ENCODE measurements around the gene CD44. TPM values are rescaled to one million over a fixed set of nuclear protein-coding genes. Genes with fewer than 3 reads are reported as not detected.

CD44 gene
- total RNA-seq, 1 experiment from 2014 or later: 6.1 TPM

DNA sequence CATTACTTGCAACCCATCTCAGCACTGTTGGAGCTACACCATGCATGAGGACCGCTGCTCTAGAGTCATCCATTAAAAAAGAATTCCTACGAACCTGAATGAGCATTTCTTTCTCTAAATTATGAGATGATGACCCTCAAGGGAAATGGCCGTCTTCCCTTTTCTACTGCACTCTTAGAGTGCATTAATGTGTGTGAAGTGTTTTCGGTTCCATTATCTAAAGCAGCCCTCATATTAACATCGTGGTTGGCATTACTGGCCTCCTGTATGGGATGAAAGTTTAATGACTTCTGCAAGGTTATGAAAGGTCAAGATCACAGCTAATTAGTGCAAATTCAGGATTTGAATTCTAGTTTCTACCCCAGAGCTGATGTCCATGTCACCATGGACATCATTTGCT, 16.7 kb downstream of the CD44 start:
- Histone ChIP-seq H3K9me3 (ENCODE audit: control insufficient read depth, low read depth, low read length) (no peaks in the 10 kb centered on the region), H3K27me3 (ENCODE audit: insufficient read depth, low read length) (no peaks in the 10 kb centered on the region), H2BK12ac (ENCODE audit: insufficient read length, low read depth, low read length) (no peak overlapping the region), H4K91ac (ENCODE audit: insufficient read length, low read depth, low read length) (no peak overlapping the region), H3K79me1 (ENCODE audit: insufficient read depth, low read depth, low read length, poor library complexity, severe bottlenecking) (no peaks in the 10 kb centered on the region), H3K56ac (ENCODE audit: insufficient read length, low read depth, low read length) (no peak overlapping the region), H3K4me1 (ENCODE audit: insufficient read depth, low read length) (peaks cover 12% of the 10 kb centered on the region), H3K9ac (ENCODE audit: extremely low read depth, insufficient read length, low read length) (no peak overlapping the region), H4K20me1 (ENCODE audit: control insufficient read depth, insufficient read depth, insufficient read length) (no peaks in the 10 kb centered on the region), H4K8ac (replicated peaks; ENCODE audit: insufficient read length, low read depth, low read length) (no peak overlapping the region), H3K18ac (ENCODE audit: insufficient read length, low read depth, low read length) (no peak overlapping the region), H3K27ac (ENCODE audit: insufficient read length, low read depth, low read length) (no peak overlapping the region), H3T11ph (ENCODE audit: low read length) (no peak overlapping the region), H3K4ac (ENCODE audit: low read depth, low read length) (no peak overlapping the region), H2BK5ac (ENCODE audit: insufficient read length, low read length) (no peak overlapping the region), H3K23ac (ENCODE audit: insufficient read length, low read depth, low read length) (no peak overlapping the region), H3K14ac (ENCODE audit: insufficient read depth, low read length) (no peak overlapping the region), H2AFZ (ENCODE audit: low read length) (no peak overlapping the region), H3K4me2 (ENCODE audit: insufficient read depth, insufficient read length, low read length) (no peak overlapping the region), H3K23me2 (ENCODE audit: insufficient read length, low read depth, low read length, poor library complexity, severe bottlenecking) (no peaks in the 10 kb centered on the region), H4K5ac (ENCODE audit: insufficient read length, low read depth, low read length) (no peak overlapping the region), H3K79me2 (ENCODE audit: insufficient read depth, low read length) (no peaks in the 10 kb centered on the region; the same call in 1 of the 2 replicates), H2BK20ac (ENCODE audit: low read depth, low read length, poor library complexity, severe bottlenecking) (no peak overlapping the region), H2BK15ac (ENCODE audit: low read depth, low read length) (no peak overlapping the region), H2AK5ac (ENCODE audit: insufficient read length, low read length) (no peak overlapping the region), H2BK120ac (ENCODE audit: low read depth, low read length, poor library complexity, severe bottlenecking) (no peak overlapping the region)
- TF ChIP-seq, protein P1, sequence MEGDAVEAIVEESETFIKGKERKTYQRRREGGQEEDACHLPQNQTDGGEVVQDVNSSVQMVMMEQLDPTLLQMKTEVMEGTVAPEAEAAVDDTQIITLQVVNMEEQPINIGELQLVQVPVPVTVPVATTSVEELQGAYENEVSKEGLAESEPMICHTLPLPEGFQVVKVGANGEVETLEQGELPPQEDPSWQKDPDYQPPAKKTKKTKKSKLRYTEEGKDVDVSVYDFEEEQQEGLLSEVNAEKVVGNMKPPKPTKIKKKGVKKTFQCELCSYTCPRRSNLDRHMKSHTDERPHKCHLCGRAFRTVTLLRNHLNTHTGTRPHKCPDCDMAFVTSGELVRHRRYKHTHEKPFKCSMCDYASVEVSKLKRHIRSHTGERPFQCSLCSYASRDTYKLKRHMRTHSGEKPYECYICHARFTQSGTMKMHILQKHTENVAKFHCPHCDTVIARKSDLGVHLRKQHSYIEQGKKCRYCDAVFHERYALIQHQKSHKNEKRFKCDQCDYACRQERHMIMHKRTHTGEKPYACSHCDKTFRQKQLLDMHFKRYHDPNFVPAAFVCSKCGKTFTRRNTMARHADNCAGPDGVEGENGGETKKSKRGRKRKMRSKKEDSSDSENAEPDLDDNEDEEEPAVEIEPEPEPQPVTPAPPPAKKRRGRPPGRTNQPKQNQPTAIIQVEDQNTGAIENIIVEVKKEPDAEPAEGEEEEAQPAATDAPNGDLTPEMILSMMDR (conservative IDR thresholded peaks at IDR 0.05): no peak
- no peak overlapping the region for H3K4me3 Mint-ChIP-seq
- H3K27me3 Mint-ChIP-seq (ENCODE audit: low read depth): peaks cover 5% of the 10 kb centered on the region
- H3K9me3 Mint-ChIP-seq: no peaks in the 10 kb centered on the region
- H3K36me3 Mint-ChIP-seq (ENCODE audit: insufficient read depth in 1 of 3, low read depth in 3 of 3): no peaks in the 10 kb centered on the region; a peak in 1 of 7 replicates
- no peak overlapping the region for H3K27ac Mint-ChIP-seq
- peaks cover 30 to 38% of the 10 kb centered on the region in 2 experiments for H3K4me1 Mint-ChIP-seq
- no CpG with 5 or more reads among the region's 5 CpGs for WGBS (ENCODE audit: extremely low coverage, insufficient read length, low lambda C conversion rate)
- DNase-seq: no peak
